ENCODE results near the gene ELMO2. TPM values are rescaled to one million over a fixed set of nuclear protein-coding genes. Genes with fewer than 3 reads are reported as not detected.
A peak's percentile ranks its signal among the peaks of the same experiment; 100 is the strongest.

ELMO2 gene
- total and polyA plus RNA-seq, 9 of the 15 experiments (the other 6 are each of a cell fraction or from before 2014, with no cell fraction given), result 7.5 to 21.5 (median 15.9) TPM

DNA sequence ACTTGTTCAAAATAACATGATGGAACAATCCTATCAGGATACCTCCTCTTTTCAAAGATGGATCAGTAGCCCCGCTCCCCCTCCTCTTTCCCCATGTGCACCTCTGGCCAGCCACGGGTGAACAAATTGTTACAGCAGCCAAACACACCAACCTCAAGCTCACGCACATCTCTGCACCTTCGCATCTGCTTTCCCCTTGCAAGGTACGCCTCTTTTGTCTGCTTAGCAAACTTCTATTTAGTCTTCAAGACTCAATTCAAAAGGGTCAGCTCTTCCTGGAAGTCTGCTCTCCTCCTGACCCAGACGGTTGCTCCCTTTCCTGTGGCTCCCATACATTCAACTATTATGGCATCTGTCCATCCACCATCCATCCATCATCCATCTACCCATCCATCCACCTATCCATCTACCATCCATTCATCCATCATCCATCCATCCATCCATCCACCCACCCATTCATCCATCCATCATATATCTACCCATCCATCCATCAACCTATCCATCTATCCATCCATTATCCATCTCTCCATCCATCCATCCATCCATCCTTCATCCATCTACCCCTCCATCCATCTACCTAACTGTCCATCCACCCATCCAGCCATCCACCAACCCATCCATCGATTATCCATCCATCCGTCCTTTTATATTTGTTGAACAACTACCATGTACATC is 61.8 kb downstream of the ELMO2 start (continued):
- TF ChIP-seq, protein P1, sequence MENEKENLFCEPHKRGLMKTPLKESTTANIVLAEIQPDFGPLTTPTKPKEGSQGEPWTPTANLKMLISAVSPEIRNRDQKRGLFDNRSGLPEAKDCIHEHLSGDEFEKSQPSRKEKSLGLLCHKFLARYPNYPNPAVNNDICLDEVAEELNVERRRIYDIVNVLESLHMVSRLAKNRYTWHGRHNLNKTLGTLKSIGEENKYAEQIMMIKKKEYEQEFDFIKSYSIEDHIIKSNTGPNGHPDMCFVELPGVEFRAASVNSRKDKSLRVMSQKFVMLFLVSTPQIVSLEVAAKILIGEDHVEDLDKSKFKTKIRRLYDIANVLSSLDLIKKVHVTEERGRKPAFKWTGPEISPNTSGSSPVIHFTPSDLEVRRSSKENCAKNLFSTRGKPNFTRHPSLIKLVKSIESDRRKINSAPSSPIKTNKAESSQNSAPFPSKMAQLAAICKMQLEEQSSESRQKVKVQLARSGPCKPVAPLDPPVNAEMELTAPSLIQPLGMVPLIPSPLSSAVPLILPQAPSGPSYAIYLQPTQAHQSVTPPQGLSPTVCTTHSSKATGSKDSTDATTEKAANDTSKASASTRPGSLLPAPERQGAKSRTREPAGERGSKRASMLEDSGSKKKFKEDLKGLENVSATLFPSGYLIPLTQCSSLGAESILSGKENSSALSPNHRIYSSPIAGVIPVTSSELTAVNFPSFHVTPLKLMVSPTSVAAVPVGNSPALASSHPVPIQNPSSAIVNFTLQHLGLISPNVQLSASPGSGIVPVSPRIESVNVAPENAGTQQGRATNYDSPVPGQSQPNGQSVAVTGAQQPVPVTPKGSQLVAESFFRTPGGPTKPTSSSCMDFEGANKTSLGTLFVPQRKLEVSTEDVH (IDR thresholded peaks at IDR 0.05; ENCODE audit: low read depth, partially characterized antibody), result peak; percentile 37
- TF ChIP-seq SREBF1 (IDR thresholded peaks at IDR 0.05; ENCODE audit: borderline replicate concordance, low read depth, low read length) (no peak), RCOR1 (IDR thresholded peaks at IDR 0.05; ENCODE audit: borderline replicate concordance in 1 of 2, low read depth in 2 of 2, low read length in 2 of 2) (no peak), EHMT2 (IDR thresholded peaks at IDR 0.05) (peak; percentile 65; the same call in 1 of the 2 replicates), TOE1 (IDR thresholded peaks at IDR 0.05; ENCODE audit: borderline replicate concordance) (0 out of 2 replicates have a peak, but pooled peaks have one; percentile 16), TOE1 (CRISPR knock-in tag; IDR thresholded peaks at IDR 0.05; ENCODE audit: borderline replicate concordance, low read depth) (no peak), FOXJ2 (tag; IDR thresholded peaks at IDR 0.05) (no peak), OTX1 (CRISPR knock-in tag; IDR thresholded peaks at IDR 0.05) (peak; percentile 93), HDAC1 (IDR thresholded peaks at IDR 0.05) (peak in 1 of 2 experiments; percentile 46; a peak in 1 of 4 replicates)
